Raji (cell line): ENCODE data around the gene CFAP46.

Experiments
- POLR2A ChIP-seq: IDR thresholded peaks from 2 replicates; pipeline ENCODE4 v1.6.1; 2011; ENCODE audit warnings: low read depth, low read length, control low read depth; ENCODE audit not compliant: insufficient read depth

CFAP46 gene

DNA sequence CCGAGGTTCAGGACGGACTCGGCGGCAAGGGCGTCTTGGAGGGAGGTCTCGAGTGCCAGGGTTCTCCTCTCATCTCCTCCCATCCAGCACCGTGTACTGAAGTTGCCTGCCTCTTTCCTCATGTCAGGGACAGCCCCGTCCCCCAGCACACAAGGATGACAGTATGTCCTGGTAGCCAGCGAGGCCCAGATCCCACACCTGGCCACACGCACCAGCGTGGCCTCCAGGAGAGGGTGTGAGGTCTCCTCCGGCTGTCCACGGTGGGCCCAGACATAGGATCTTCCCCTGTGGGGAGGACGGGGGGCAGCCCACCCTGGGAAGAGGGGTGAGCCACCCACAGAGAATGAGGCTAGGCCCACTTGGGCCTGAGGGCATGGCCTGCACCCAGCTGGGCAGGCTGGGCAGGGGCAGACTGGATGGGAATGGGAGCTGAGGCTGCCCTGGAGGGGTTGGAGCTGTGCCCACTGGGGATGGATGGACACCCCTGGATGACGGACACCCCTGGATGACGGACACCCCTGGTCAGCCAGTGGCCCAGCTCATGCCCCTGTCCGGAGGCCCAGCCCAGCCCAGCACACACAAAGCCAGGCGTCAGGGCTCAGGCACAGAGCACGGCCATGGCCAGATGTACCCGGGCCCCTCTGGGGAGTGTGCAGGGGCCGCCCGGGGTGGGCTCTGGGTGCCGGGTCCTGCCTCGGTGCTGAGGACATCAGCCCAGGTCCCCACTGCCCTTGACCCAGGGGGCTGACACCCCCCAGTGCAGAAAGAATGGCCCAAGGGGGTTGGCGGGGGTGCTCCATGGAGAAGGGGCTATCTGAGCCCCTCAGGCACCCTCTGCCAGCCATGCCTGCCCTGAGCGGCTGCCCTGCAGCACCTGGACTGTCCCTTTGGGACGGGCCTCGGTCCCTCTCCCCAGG is 30.9 kb upstream of the CFAP46 start:
- no peak for TF ChIP-seq POLR2A

GRCh38 chr10:132972149-132972985 is 30.0 kb upstream of the CFAP46 start:
- no peak for TF ChIP-seq POLR2A

DNA sequence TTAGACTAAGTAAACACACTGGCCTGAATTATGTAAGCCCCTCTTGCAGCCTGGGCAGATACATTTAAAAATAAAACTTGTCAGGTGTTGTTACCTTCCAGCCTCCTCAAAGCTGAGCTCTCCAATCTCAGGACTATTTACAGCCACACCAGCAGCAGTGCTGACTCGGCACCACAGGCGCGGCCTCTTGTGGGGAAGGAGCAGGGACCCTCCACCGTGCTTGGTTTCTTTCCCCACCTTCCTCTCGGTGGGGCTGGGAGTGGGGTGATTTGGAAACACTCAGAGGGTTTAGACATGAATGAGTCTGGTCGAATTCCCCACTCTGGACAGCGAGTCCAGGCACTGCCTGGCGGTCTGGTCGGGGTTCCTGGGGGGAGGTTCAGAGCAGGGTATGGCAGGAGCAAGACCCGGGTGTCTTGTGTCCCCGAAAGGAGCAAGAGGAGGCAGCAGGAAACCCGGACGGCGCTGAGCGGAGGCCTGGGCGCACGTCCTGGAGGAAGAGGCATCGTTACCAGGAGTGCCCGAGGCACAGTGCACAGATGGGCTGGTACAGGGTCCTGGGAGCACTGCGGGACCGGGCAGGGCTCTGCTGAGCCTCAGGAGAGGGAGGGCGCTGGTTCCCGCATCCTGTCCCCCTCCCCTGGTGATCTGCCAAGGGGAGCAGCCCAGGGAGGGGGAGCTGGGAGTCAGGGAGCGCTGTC is 29.2 kb upstream of the CFAP46 start:
- no peak for TF ChIP-seq POLR2A

GRCh38 chr10:132970641-132971438 is 28.5 kb upstream of the CFAP46 start:
- no peak for TF ChIP-seq POLR2A

DNA sequence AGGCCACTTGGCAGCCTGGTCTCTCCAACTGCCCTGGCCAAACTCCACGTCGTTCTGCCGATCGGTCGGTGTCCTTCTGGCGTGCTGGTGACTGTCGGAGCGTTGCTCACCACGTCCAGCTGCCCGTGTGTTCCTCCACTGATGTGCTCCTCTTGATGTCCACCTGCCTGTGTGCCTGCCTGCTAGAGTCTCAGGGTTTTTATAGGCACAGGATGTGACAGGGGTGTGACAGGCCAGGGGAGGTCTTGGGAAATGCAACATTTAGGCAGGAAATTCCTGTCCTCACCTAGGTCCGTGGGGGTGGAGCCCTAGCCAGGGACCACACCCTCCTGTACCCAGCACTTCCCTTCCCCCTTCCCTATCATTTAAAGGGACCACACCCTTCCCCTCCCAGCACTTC is 25.2 kb upstream of the CFAP46 start:
- TF ChIP-seq POLR2A, result no peak

DNA sequence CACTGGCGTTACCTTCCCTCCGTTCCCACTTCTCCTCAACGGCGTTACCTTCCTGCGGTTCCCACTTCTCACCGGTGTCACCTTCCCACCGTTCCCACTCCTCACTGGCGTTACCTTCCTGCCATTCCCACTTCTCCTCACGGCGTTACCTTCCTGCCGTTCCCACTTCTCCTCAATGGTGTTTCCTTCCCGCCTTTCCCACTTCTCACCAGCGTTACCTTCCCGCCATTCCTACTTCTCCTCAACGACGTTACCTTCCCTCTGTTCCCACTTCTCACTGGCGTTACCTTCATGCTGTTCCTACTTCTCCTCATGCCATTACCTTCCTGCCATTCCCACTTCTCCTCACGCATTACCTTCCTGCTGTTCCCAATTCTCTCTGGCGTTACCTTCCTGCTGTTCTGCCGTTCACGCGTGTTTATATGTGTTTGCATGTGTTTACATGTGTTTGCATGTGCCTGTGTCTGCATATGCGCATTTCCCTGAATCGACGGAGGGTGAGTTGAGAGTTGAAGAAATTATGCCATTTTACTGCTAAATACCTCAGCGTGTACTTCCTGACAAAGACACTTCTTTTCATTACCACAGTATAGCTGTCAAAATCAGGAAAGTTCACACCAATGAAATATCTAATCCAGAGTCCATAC is 23.2 kb upstream of the CFAP46 start:
- TF ChIP-seq POLR2A, result no peak

DNA sequence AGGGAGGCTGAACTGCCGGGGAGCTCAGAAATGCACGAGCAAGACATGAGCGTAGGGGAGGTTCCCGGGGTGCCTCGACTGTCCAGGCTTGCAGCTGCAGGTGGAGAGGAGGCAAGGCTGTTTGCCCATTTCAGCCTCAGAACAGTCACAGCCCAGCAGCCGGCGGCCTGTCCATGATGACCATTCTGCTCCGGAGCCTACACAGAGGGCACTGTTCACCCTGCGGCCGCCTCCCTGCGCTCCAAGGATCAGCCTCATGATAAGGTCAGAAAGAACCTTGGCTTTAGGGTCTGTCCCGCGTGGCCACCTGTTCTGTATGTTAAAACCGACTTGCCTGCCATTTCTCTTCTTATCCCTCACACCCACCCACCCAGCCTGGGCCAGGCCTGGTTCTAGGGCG is 21.9 kb upstream of the CFAP46 start:
- no peak for TF ChIP-seq POLR2A

DNA sequence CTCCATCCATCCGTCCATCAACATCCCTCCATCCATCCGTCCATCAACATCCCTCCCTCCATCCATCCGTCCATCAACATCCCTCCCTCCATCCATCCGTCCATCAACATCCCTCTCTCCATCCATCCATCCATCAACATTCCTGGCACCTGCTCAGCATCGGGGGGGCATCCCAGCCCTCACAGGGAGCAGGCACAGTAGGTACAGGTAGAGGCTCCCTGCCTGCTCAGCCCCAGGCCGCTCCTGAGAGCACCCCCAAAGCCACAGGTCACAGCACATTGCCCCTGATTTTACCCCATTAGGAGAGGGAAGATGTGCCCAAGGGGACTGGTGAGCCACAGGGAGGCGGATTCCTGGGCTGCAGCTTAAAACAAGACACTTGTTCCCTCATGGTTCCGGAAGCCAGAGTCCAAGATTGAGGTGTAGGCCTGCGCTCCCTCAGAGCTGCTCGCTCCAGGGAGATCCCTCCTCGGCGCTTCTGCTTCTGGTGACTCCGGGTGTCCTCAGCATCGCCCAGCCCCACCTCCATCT is 21.1 kb upstream of the CFAP46 start:
- no peak for TF ChIP-seq POLR2A

GRCh38 chr10:132962623-132963429 is 20.5 kb upstream of the CFAP46 start:
- no peak for TF ChIP-seq POLR2A

- no peak for TF ChIP-seq POLR2A
Observed at GRCh38 chr10:132961787-132962622, 19.6 kb upstream of the CFAP46 start.

GRCh38 chr10:132961420-132961786 is 19.0 kb upstream of the CFAP46 start:
- TF ChIP-seq POLR2A, result no peak

GRCh38 chr10:132960631-132961419 is 18.5 kb upstream of the CFAP46 start:
- TF ChIP-seq POLR2A, result no peak

DNA sequence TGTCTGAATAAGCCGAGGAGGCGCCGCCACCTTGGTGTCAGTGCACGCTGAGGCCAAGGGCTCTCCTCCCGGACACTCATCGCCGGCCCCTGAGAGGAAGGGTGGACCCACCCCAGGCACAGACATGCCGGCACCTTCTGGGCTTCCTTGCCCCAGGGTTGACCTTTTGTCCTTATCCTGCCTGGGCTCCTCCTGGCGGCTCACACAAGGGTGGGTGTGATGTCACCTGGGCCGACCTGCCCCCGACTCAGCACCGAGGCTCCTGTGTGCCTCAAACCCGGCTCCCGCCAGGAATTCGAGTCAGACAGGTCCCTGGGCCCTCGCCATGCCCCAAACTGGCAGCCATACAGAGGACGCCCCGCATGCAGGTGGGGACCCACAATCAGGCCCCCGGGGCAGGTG is 17.7 kb upstream of the CFAP46 start:
- no peak for TF ChIP-seq POLR2A
